Epithelial cell of esophagus (primary cell): ENCODE data around the gene TANC1.

Experiments
- DNase-seq: peaks from one replicate; pipeline ENCODE4 v3.0.0; 2010; ENCODE audit warnings: low read depth
- H3K4me3 ChIP-seq: 2 replicates; pipeline ENCODE4 v1.5.1; 2011; ENCODE audit warnings: mild to moderate bottlenecking, low read length, control low read depth
- CTCF ChIP-seq: IDR thresholded peaks from 2 replicates; pipeline ENCODE4 v1.5.1; 2011; ENCODE audit warnings: low read depth, mild to moderate bottlenecking, low read length, control low read depth, inconsistent platforms; ENCODE audit not compliant: insufficient read depth; ENCODE audit errors: missing control alignments

TANC1 gene

GRCh38 chr2:158940356-158940755 is 28.1 kb upstream of the TANC1 start:
- TF ChIP-seq CTCF = no peak
- H3K4me3 ChIP-seq = no peak overlapping the region
- DNase-seq = no peak

DNA sequence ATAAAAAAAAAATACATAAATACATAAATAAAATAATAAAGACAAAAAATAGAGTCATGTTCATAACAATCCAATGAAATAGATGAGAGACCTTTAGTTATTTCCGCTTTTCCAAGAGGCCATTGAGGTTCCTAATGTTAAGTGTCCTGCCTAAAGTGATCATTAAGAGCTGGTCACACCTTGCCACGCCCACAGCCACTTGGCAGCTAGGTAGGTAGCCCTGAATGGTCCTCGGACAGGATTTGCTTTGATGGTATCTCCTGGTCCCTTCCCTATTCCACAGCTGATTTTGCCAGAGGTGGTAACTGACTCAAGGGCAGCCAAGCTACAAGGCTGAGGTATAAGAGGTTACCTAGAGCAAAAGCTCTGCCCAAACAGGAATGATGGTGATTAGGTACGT is 24.5 kb upstream of the TANC1 start:
- DNase-seq = no peak
- no peak overlapping the region for H3K4me3 ChIP-seq
- no peak for TF ChIP-seq CTCF

- no peak overlapping the region for H3K4me3 ChIP-seq
- DNase-seq = no peak
- TF ChIP-seq CTCF = no peak
These were observed 19.3 kb upstream of the TANC1 start for GRCh38 chr2:158948964-158949699.

- H3K4me3 ChIP-seq = no peak overlapping the region
- no peak for DNase-seq
- no peak for TF ChIP-seq CTCF
These were observed 15.0 kb upstream of the TANC1 start for GRCh38 chr2:158953454-158953853.

DNA sequence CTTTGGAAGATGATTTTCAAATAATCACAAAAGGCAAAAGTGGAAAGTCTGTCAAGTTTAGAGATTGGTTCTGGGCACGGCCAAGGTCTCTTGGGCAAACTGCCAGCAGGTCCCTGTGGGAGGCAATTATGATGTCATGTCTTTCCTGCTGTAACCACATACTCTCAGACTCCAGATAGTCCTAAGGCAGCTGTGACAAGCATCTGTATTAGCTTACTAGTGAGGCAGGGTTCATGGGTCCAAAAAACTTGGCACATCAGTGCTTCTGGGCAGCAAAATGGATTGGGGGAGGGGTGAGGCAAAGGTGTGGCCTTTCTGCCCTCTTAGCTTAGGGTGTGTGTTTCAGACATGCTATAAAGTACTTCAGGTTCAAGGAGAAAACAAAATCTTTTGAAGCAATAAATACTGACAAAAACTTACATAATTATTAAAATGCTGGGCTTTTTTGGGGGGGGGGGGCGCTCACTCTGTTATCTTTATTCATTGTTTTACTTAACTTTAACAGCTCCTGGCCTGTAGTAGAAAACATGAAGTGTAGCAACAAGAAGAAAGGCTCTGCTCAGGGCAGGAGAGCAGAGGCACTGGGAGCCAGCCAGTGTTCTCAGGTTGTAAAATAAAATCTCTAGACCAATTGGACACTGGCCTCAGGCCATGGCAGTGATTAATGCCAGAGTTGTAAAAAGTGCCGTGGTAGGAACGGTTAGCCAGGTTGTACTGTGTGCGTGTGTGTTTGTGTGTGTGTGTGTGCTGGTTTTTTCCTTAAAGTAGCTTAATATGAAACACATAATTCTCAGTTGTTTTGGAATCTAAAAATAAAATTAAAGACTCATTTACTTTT is 14.3 kb upstream of the TANC1 start:
- TF ChIP-seq CTCF = no peak
- DNase-seq = peak; percentile 74
- no peak overlapping the region for H3K4me3 ChIP-seq

GRCh38 chr2:158955842-158956365 is 12.5 kb upstream of the TANC1 start:
- no peak for TF ChIP-seq CTCF

More at GRCh38 chr2:158955842-158956365, 12.5 kb upstream of the TANC1 start:
- H3K4me3 ChIP-seq = no peak overlapping the region
- DNase-seq = no peak
